Gastrocnemius medialis (tissue), 4 donors: Measurements from ENCODE around the gene SLC16A3.

Experiments used
- CTCF ChIP-seq, 5 experiments: fragments of 450-650 bp in 3 of 5; fragments of 200-600 bp in 2 of 5; sonication (generic) in 2 of 5; IDR thresholded peaks in 4 of 5; conservative IDR thresholded peaks in 1 of 5; 1 replicate in 4 of 5; 2 replicates in 1 of 5; pipeline ENCODE4 v1.5.1; 2016 to 2019; ENCODE audit warnings: antibody characterized with exemption in 5 of 5, mild to moderate bottlenecking in 3 of 5, moderate library complexity in 3 of 5
- POLR2A ChIP-seq, 2 donors: fragments of 450-650 bp; IDR thresholded peaks; one replicate each; pipeline ENCODE4 v1.6.1; 2017; ENCODE audit warnings: antibody characterized with exemption in 2 of 2, mild to moderate bottlenecking in 2 of 2, moderate library complexity in 2 of 2

- no peak for TF ChIP-seq POLR2A (IDR thresholded peaks at IDR 0.05)
- TF ChIP-seq CTCF (IDR thresholded peaks at IDR 0.05 in 4 of 5, conservative IDR thresholded peaks at IDR 0.05 in 1 of 5): no peak
These were observed 26.6 kb downstream of the SLC16A3 start for GRCh38 chr17:82255402-82255972.
